GM23338 (cell line): ENCODE measurements around the gene SCLT1. TPM values are rescaled to one million over a fixed set of nuclear protein-coding genes. Genes with fewer than 3 reads are reported as not detected.

Experiments used
- polyA plus RNA-seq: library from polyadenylated mRNA; unstranded; fragments of >200 nt; fragmentation: Nextera tagmentation; extraction: Ambion mirVana; gene quantifications from 2 replicates; pipeline ENCODE4 v1.2.1, GENCODE V29; 2016
- small RNA-seq: library from RNA; depleted of rRNA; stranded (forward); fragments of <200 nt; gene quantifications from one replicate; pipeline ENCODE3, GENCODE V24; 2014; ENCODE audit warnings: low replicate concordance
- total RNA-seq: library from RNA; depleted of rRNA; stranded (reverse); fragments of >200 nt; shearing (Covaris generic); gene quantifications from 2 replicates; pipeline ENCODE4 v1.2.3, GENCODE V29; 2014; rRNA removed
- TF ChIP-seq, protein P1 (sequence below): IDR thresholded peaks from one replicate; pipeline ENCODE4 v1.6.1; 2018; ENCODE audit warnings: antibody characterized with exemption; ENCODE audit not compliant: unreplicated experiment

SCLT1 gene
- total and polyA plus RNA-seq, 2 experiments from 2014 or later, result 18.5 to 18.9 TPM

DNA sequence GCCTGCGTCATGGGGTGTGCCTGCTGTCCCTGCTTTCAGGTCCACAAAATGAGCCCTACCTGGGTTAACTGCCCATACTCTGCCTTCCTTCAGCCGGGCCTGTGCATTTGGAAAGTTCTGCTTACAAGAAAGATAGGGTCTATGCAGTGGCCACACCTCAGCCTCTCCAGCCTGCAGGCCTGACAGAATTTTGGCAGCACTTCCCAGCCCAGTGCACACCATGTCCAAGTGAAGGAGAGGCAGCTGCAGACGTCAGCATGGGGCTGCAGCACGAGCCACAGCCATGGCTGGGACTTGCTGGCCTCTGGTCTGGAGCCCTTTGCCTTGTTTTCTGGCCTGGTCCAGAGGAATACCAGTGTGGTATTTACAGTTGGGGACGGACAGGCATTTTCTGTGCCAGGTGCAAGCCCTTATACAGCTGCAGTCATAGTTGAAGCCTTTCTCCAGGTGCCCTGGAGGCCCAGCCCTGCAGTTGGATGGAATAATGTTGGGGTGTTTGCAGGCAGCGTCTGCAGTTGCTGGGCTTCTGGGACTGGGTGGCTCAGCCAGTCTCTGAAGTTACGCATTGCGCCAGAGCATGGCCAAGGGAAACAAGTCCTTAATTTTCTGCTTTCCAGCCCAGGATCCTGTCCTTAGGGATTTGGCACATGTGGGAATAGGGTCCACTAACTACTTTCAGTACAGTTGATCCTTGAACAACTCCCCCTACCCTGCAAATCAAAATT is 257.7 kb downstream of the SCLT1 start (continued):
- TF ChIP-seq, protein P1, sequence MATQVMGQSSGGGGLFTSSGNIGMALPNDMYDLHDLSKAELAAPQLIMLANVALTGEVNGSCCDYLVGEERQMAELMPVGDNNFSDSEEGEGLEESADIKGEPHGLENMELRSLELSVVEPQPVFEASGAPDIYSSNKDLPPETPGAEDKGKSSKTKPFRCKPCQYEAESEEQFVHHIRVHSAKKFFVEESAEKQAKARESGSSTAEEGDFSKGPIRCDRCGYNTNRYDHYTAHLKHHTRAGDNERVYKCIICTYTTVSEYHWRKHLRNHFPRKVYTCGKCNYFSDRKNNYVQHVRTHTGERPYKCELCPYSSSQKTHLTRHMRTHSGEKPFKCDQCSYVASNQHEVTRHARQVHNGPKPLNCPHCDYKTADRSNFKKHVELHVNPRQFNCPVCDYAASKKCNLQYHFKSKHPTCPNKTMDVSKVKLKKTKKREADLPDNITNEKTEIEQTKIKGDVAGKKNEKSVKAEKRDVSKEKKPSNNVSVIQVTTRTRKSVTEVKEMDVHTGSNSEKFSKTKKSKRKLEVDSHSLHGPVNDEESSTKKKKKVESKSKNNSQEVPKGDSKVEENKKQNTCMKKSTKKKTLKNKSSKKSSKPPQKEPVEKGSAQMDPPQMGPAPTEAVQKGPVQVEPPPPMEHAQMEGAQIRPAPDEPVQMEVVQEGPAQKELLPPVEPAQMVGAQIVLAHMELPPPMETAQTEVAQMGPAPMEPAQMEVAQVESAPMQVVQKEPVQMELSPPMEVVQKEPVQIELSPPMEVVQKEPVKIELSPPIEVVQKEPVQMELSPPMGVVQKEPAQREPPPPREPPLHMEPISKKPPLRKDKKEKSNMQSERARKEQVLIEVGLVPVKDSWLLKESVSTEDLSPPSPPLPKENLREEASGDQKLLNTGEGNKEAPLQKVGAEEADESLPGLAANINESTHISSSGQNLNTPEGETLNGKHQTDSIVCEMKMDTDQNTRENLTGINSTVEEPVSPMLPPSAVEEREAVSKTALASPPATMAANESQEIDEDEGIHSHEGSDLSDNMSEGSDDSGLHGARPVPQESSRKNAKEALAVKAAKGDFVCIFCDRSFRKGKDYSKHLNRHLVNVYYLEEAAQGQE, result no peak

Small RNA genes within 50 kb of the gene (small RNA-seq; reads per million reads assigned to genes)
- not detected for gene AC093826.2

Other genes starting within 250 kb of the SCLT1 start
- 4.2 and 4.7 TPM in 2 replicates for gene C4orf33, start 2.6 kb upstream of the SCLT1 start, total RNA-seq
- gene C4orf33, start 2.6 kb upstream of the SCLT1 start, polyA plus RNA-seq, result 4.4 TPM in 2 replicates